Suppressor macrophage treated with lipopolysaccharide for 1 hour (primary cell): ENCODE data around the gene CACNA2D4.

Source experiments
- DNase-seq, 3 donors: peaks; one replicate each; pipeline ENCODE4 v3.0.0-alpha.2; 2020 to 2022

CACNA2D4 gene

DNA sequence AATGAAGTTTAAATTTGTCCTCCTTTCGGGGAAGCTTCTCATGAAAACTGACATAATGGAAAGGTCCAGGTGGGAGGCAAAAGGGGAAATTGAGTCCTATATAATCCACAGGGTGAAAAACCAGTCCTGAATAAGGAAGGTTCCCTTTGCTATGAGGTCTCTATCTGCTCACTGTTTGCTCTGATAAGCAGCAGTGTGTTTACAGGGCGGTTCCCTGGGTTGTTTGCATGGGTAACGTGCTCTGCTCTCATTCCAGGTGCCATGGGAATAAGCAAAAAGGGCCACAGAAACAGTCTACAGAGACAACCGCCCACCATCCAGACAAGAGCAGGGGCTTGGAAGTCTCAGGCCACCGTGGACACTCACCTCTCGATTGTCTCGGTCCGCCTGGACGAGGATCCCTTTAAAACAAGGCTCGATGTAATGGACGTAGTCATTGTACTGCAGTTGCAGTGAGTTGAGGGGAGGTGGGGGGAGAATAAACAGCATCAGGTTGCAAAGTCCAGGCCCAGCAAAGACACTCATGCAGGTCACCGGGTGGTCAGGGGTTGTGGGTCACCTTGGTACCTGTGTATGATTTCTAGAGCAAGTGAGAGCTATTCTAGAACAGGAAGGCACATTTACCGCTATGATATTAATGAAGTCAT lies 32.7 kb downstream of the CACNA2D4 start:
- DNase-seq, result no peak

DNA sequence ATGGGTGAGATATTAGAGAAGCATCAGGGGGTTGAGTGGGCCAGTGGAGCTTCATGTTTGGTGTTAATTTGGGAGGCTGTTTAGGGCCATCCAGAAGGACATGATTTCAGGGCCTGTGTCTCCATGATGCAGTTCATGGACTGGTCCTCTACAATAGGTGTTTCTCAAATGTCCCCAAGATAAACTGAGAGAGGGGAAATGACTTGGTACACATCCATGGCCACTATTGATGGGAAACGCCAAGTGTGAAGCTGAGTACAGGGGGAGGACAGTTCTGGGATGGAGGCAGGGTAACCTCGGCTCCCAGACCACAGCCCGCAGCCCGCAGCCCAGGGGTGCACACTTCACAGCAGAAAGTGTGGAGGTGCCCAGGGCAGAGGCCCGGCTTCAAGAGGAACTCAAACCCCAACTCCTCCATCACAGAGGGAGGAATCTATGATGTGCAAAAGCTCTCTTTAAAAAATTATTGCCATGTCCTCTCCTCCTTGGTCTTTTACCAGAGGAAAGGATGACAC lies 33.3 kb downstream of the CACNA2D4 start:
- no peak for DNase-seq

DNA sequence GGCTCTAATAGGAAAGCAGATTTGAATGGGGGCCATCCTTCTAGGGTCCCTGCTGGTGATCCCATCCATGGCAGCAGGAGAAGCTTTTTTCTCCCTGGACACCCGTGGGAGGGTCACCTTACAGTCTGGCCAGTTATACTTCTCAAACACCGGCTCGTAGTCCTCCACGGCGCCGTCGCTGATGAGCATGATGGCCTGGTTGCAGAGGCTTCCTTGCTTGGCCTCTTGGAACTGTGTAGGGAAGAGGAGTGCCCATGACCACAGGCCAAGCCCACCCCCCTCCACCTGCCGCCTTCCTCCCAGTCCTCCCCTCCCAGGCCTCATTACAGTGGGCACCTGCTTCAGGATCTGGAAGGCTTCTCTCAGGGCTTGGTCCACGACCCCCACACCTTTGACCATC lies 33.8 kb downstream of the CACNA2D4 start:
- no peak for DNase-seq

DNA sequence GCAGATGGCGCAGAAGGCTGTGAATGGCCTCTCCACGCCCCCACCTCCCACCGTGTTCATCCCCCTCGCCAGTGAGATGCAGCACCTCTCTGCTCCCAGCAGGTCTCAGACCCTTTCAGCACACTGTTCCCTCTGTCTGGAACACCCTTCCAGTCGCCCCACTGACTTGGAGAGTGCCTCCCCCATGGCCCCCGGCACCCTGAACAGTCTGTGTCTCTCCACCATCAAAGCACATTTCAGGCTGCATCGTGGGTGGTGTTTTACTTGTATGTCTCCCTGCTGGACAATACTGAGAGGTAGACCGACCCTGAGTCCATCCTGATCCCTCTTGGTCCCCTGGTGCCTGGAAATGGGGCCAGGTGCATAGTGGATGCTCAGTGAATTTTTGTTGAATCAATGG lies 34.9 kb downstream of the CACNA2D4 start:
- DNase-seq, result no peak

DNA sequence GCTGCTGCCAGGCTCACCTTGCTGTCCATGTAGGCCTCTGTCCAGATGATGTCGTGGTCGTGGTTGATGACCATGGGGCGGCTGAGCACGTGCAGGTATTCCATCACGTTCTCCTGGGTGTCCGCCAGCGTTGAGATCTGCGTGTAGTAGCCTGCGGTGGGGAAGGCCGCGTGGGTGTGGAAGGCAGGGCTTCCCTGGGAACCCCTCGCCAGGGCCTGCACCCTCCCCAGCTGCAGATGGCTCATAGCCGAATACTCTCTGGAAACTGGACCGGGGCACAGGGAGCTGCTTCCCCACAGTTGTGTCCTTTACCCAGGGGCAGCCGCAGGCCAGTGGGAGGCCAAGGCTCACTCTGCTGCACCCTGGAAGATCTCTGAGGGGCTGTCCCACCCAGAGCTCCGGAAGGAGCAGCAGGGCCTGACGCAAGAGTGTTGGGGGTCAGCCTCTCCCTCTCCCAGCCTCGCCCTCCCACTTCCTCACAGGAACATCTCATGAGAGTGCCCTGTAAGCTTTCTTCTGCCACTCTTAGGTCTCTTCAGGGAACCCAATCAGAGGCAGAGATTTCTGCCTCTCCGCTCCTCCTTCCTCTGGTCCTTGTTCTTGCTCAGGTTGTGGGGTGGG lies 35.5 kb downstream of the CACNA2D4 start:
- DNase-seq, result peak in 2 of 3 donors; percentile 13 to 26

DNA sequence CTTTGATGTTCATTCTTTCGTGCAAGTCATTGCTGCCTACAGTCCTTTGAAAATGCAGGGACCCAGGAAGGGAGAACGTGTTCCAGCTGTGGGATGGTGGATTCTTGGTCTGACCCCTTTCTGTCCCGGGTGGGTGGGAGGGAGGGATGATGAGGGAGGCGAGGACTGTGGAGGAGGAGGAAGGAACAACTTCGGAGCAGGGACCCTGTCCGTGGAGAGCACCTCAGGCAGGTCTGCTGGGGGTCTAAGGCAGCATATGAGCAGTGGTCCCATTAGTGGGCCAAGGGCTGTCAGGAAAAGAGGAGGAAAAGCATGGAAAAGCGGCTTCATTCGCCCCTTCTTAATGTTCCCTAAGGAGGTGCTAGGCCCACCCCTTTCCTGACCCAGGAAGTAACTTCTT lies 36.0 kb downstream of the CACNA2D4 start:
- no peak for DNase-seq

DNA sequence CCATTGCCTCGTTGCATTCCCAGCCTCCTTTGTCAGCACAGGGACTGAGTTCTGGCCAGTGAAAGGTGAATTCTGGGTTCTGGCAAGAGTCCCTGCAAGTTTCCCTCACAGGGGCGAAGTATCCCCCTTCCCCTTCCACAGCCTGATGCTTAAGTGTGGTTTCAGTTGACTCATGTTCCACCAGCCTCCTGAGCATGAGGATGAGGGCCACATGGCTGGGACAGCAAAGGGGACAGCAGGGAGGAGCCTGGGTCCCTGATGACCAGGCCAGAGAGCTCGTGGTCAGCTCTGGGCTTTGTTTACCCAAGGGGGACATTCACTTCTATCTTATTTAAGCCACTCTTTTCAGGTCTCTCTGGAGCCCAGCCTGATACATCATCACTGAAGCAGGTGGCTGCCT lies 36.5 kb downstream of the CACNA2D4 start:
- DNase-seq, result no peak

DNA sequence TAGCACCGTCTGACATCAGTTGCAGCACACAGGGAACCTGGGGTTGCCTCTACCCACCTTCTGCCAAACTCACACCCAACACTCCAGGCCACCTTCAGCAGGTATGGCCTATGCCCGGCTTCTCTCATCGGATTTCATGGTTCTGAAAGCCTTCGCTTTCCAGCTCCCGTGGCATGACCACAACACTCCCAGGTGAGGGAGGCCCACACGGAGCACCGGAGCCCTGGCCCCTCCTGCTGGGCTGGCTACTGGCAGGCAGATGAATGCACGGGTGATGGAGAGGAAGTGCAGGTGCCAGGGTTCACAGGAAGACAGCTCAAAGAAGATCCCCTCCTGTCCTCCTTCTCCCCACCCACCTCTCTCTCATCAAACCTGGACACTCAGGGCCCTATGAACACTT lies 37.2 kb downstream of the CACNA2D4 start:
- DNase-seq, result no peak

DNA sequence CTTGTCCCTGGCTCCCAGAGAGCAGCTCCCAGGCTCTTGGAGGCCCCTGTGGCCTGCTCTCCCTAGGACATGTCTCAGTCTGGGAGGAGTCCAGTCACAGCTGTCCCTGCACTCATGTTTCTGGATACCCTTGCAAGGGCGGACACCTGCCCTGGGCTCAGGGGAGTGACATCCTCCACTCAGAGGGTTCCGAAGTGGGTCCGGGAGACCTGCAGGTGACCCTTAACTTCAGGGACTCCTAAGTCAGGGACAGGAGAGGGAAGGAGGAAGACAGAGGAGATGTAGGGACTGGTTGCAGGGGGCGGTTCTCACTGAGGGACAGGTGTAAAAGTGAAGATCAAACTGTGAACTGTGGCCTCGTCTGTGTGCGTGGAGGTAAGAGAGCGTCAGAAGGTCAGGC lies 37.6 kb downstream of the CACNA2D4 start:
- no peak for DNase-seq

DNA sequence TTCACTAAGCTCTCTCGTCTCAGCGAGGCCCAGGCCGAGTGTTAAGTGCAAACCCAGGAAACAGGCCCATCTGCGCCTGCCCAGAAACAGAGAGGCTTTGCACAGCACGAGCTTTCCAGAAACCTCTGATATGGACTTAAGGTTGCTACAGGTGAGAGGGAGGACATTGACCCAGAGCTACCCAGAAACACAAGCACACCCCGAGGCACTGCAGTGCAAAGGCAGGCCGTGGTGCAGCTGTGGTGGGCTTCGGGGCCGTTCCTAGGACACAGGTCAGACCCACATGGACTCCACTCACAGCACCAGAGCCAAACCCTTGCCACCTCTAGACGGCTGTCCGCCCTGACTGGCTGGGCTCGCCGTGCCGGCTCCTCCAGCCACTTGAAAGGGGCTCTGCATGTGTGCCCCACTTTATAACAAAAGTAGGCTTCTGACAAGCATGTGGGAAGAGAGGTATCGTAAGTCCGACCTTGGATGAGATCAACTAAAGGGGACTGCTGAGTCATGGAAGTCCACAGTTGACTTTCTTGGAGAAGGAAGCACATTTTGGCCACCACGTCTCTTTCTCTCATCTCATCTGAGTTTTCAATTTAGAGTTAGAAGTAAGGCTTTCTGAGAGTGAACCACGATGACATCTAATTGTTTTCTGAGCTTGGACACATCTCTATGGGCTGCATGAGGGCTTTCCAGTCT lies 38.2 kb downstream of the CACNA2D4 start:
- no peak for DNase-seq

DNA sequence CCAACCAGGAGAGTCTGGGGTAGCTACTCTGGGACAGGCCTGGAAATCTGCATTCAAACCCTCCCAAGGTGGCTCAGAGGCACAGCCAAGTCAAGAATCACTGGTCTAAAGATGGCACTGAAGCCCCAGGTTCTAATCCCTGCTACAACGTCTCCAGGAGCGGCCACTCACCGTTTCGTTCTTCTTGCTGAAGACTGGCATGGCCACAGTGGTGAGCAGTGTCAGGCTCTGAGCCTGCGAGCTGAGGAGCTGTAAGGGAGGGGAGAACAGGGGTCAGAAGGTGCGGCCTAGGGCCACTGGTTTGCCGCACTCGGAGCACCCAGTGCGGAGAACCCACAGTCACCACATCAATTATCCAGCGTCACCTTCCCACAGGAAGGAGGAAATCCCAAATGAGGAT lies 38.8 kb downstream of the CACNA2D4 start:
- DNase-seq, result no peak

DNA sequence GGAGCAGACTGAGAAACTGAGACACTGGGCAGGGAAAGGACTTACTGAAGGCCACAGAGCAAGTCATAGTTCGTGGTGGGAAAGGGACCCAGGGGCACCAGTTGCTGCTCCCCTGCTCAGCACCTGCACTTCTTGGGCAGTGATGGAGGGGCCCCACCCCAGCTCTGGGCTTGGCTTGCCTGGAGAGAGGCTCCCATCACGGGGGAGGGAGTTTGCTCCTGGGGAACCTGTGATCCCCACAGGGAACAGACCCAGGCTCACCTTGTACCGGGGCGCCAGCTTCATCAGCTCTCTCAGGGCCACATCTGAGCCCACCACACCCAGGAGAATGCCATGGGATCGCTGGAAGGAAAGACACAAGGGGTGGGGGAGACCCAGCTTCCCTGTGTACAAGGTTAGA lies 39.8 kb downstream of the CACNA2D4 start:
- no peak for DNase-seq

DNA sequence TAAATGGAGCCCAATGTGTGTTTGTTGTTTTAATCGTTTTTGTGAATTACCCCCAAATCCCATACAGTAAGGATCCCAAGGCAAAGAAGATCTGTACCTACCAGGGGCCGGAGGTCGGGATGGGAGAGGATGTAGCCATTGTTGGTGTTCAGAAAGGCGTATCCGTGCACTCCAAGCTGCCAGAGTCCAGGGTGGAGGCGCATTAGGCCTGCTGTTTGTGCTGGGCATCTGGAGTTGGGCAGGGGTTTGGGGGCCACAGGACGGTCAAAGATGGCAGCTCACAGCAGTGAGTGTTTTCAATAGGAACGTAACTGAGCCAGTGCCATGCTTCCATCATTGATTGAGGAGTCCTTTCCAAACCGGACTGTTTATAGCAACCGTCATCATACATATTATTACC lies 40.2 kb downstream of the CACNA2D4 start:
- no peak for DNase-seq

DNA sequence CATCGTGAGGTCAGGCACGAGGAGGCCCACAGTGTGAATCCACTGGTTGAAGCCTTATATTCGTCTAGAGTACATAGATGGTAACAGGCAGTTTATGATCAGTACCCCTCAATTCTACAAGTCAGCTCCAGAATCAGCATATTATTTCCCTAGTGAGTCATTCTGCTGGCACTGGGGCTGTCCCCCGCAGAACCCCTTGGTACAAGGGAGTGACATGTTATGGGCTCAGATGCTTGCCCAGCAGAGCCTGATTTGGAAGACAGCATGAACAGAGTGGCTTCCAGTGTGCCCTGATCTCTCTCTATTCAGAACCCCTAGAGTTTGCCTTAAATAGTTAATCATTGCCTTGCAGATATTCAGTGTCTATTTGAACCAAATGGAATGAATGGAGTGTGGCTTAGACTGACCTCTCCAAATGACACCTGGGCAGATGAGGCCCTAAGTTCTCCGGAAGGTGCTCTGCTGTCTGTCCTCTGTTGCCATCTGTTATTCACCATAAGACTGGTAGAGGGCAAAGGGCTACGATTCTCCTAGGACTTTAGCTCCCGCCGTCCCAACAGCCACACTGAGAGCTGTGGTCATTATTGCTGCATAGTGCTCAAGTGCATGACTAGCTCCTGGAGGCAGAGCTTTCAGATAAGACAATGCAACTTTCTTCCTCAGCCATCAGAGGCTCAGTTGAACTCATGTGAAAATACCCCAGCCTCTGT lies 41.1 kb downstream of the CACNA2D4 start:
- DNase-seq, result peak; percentile 10 to 20 (median 14)

DNA sequence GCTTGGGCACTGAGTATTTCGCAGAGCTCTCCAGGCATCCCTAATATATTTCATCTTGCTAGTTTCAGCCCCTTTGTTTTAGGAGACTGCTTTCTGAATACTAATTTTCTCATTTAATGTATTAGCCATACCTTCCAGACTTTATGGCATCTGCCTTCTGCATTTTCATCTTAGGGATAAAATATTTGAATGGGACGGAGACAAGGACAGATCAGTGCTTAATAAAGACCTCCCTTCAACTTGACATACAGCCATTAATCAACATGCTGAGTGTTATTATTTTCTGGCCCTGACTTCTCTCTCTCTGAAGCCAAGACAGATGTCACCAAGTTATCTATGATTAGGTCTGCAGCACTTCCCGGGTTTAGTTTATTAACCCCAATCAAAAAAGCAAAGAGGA lies 42.4 kb downstream of the CACNA2D4 start:
- DNase-seq, result no peak

DNA sequence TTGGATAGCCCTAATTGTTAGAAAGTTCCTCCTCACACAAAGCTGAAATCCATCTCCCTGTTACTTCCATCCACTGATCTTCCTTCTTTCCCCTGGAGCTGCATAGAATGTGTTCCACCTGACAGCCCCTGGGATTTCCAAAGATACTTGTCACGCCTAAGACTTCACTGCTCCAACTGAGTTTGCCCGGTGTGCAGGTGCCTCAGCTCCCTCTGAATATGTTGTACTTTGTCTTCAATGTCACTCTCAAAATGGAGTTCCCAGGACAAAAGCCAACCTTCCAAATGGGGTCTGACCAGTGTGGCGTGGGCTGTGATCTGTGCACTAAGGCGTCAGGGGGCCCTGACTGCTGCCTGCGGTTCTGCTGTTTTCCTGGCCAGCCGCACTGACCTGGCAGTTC lies 42.8 kb downstream of the CACNA2D4 start:
- DNase-seq, result no peak

DNA sequence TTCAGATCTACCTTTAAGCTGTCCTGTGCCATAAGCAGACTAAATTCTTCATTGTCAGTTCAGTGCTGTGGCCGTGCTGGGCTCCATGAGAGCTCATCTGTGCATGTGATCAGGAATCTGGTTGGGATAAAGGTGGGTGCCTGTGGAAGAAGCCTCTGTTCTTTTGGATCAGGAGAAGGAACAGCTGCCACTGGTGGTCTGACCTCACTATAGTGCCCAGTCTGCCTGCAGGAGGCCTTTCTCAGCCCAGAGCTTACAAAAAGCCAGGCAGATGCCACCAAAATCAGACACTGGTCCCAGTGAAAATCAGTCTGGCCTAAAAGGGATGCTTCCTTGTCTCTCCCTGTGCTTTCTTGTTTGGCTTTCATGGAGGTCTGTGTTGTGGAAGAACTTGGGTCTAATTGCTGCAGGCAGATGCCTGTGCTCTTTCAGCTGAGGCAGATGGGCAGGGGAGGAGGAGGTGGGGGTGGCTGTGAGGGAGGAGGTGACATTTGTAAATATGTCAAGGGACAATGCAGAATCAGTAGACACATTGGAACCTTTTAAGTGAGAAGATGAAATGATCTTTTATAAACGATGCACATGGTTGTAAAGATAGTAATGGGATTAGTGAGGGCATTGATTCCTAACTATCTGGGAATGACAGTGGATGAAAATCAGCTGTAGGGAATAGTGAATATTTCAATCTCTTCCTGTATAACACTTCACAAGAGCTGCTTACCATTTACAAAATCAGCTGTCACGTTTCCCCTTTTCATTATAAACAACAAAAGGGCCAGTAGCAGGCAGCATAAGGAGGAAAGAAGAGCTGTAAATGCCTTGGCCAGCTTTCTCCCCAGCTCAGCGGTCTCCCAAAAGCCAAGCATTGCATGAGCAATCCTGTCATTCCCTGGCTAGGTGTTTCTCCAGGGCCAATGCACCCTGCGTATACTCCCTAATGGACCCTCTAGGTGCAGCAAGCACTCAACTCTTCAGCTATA lies 44.6 kb downstream of the CACNA2D4 start:
- no peak for DNase-seq

DNA sequence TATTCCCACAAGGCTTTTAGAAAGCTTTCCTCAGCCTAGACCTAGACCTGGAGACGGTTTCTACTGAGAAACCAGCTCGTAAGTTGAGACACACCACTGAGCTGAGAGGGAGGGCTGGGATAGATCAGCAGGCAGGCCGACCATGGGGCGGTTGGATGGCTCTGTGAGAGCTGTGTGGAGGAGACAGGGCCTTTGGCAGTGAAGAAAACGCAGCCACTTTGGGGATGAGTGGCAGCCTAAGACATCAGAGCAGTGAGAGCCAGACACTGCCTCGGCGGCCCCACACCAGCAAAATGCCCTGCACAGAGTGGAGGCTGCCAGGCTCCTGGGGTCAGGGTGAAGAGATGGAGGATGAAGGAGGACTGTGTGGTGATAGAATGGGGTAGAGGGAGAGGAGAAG lies 46.0 kb downstream of the CACNA2D4 start:
- no peak for DNase-seq

DNA sequence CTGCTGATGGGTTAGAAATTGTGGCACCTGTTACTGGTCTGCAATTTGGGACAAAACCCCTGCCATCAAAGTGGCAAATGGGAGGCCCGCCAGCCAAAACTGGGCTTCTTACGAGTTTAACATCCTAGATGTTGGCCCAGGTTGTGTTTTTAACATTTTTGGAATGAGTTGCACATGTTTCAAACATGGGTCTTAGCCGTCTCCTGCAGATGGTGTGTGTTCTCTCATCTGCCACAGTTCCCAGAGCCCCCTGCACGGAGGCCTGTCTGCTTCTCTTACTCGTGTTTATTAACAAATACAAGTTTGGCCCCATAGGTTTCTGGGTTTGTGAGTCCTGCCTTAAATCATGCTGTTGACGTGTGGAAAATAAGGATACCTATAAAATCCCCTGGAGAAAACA lies 46.5 kb downstream of the CACNA2D4 start:
- no peak for DNase-seq

DNA sequence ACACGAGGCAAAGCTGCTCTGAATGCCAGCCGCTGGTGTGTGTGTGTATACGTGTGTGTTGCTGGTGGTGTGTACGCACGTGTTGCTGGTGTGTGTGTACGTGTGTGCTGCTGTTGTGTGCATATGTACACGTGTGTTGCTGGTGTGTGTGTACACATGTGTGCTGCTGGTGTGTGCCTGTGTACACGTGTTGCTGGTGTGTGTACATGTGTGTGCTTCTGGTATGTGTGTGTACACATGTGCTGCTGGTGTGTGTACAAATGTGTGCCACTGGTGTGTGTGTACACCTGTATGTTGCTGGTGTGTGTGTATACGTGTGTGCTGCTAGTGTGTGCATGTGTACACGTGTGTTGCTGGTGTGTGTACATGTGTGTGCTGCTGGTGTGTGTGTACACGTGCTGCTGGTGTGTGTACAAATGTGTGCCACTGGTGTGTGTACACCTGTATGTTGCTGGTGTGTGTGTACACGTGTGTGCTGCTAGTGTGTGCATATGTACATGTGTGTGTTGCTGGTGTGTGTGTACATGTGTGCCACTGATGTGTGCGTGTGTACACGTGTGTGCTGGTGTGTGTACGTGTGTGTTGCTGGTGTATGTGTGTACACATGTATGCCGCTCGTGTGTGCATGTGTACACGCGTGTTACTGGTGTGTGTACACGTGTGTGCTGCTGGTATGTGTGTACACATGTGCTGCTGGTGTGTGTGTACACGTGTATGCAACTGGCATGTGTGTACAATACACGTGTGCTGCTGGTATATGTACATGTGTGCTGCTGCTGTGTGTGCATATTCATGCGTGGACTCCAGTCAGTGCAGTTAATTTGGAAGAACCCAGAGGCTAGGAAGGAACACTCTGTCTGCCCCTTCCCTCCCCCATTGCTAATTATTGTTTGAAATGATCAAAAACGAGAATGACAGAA lies 47.2 kb downstream of the CACNA2D4 start:
- no peak for DNase-seq

DNA sequence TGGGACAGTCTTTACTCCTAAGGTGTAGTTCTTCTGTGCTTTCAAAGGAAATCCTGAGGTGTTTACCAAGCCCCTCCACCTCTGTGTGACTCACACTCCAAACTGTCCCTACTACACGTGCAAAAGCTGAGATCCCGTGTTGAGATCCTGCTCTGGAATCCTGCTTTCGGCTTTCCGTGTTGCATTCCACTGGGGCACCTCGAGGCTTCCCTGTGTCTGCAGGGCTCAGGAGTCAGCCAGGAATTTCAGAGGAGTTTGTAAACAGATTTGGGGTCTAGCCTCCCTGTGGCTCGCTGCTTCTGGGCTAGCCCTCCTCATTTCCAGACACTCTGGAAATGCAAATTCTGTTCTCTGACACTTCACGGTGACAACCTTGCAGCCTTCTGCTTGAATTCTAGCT lies 48.4 kb downstream of the CACNA2D4 start:
- no peak for DNase-seq
